H9 (cell line): ENCODE data around the gene ZNF672. TPM values are rescaled to one million over a fixed set of nuclear protein-coding genes. Genes with fewer than 3 reads are reported as not detected.

ENCODE experiments used
- DNase-seq: peaks from one replicate; pipeline ENCODE4 v3.0.0-alpha.2; 2017
- H2AFZ ChIP-seq: one replicate; pipeline ENCODE4 v1.6.1; 2013; ENCODE audit warnings: mild to moderate bottlenecking, low read length, control low read depth, moderate library complexity
- H2AK5ac ChIP-seq: 2 replicates; pipeline ENCODE4 v1.6.1; 2013; ENCODE audit warnings: low read length, control low read depth, mixed read lengths; ENCODE audit not compliant: insufficient read length
- H2BK120ac ChIP-seq: one replicate; pipeline ENCODE4 v1.6.1; 2013; ENCODE audit warnings: low read depth, mild to moderate bottlenecking, low read length, control low read depth, inconsistent platforms; ENCODE audit not compliant: poor library complexity, severe bottlenecking
- H2BK12ac ChIP-seq: 2 replicates; pipeline ENCODE4 v1.6.1; 2013; ENCODE audit warnings: low read length, control low read depth, mixed read lengths, low read depth; ENCODE audit not compliant: insufficient read length
- H2BK15ac ChIP-seq: 2 replicates; pipeline ENCODE4 v1.6.1; 2013; ENCODE audit warnings: low read depth, low read length, control low read depth
- H2BK20ac ChIP-seq: one replicate; pipeline ENCODE4 v1.6.1; 2013; ENCODE audit warnings: low read depth, mild to moderate bottlenecking, low read length, control low read depth, inconsistent platforms; ENCODE audit not compliant: poor library complexity, severe bottlenecking
- H2BK5ac ChIP-seq: 2 replicates; pipeline ENCODE4 v1.6.1; 2013; ENCODE audit warnings: low read length, control low read depth, mixed read lengths; ENCODE audit not compliant: insufficient read length
- H3K14ac ChIP-seq: 2 replicates; pipeline ENCODE4 v1.6.1; 2013; ENCODE audit warnings: low read length, control low read depth; ENCODE audit not compliant: insufficient read depth
- H3K18ac ChIP-seq: 2 replicates; pipeline ENCODE4 v1.6.1; 2013; ENCODE audit warnings: low read depth, mild to moderate bottlenecking, mixed read lengths, low read length, control low read depth; ENCODE audit not compliant: insufficient read length
- H3K23ac ChIP-seq: 2 replicates; pipeline ENCODE4 v1.6.1; 2013; ENCODE audit warnings: low read length, control low read depth, mixed read lengths, low read depth; ENCODE audit not compliant: insufficient read length
- H3K23me2 ChIP-seq: 2 replicates; pipeline ENCODE4 v1.6.1; 2013; ENCODE audit warnings: low read depth, mild to moderate bottlenecking, mixed read lengths, low read length, control low read depth; ENCODE audit not compliant: insufficient read length, poor library complexity, severe bottlenecking
- H3K27ac ChIP-seq: 2 replicates; pipeline ENCODE4 v1.5.1; 2013; ENCODE audit warnings: low read length, control low read depth, mixed read lengths, low read depth; ENCODE audit not compliant: insufficient read length
- H3K27me3 ChIP-seq: 2 replicates; pipeline ENCODE4 v1.6.1; 2013; ENCODE audit warnings: low read length, control low read depth, inconsistent platforms; ENCODE audit not compliant: insufficient read depth
- H3K4ac ChIP-seq: 2 replicates; pipeline ENCODE4 v1.6.1; 2013; ENCODE audit warnings: low read depth, mild to moderate bottlenecking, control low read depth, inconsistent platforms, low read length, moderate library complexity
- H3K4me1 ChIP-seq: 2 replicates; pipeline ENCODE4 v1.6.1; 2013; ENCODE audit warnings: low read length, control low read depth, inconsistent platforms; ENCODE audit not compliant: insufficient read depth
- H3K4me2 ChIP-seq: 2 replicates; pipeline ENCODE4 v1.6.1; 2013; ENCODE audit warnings: low read length, control low read depth, mixed read lengths; ENCODE audit not compliant: insufficient read length, insufficient read depth
- H3K56ac ChIP-seq: 2 replicates; pipeline ENCODE4 v1.6.1; 2013; ENCODE audit warnings: low read depth, mild to moderate bottlenecking, mixed read lengths, low read length, control low read depth; ENCODE audit not compliant: insufficient read length
- H3K79me1 ChIP-seq: 2 replicates; pipeline ENCODE4 v1.6.1; 2013; ENCODE audit warnings: low read depth, mild to moderate bottlenecking, moderate library complexity, low read length, control low read depth, inconsistent platforms; ENCODE audit not compliant: insufficient read depth, poor library complexity, severe bottlenecking
- H3K79me2 ChIP-seq: 2 replicates; pipeline ENCODE4 v1.6.1; 2013; ENCODE audit warnings: low read length, control low read depth, inconsistent platforms; ENCODE audit not compliant: insufficient read depth
- H3K9ac ChIP-seq: 2 replicates; pipeline ENCODE4 v1.6.1; 2013; ENCODE audit warnings: low read length, control low read depth, mixed read lengths; ENCODE audit not compliant: insufficient read length; ENCODE audit errors: extremely low read depth
- H3K9me3 ChIP-seq: one replicate; pipeline ENCODE4 v1.6.1; 2013; ENCODE audit warnings: low read depth, low read length, inconsistent platforms; ENCODE audit not compliant: control insufficient read depth
- H3T11ph ChIP-seq: one replicate; pipeline ENCODE4 v1.6.1; 2013; ENCODE audit warnings: mild to moderate bottlenecking, low read length, control low read depth, inconsistent platforms
- H4K20me1 ChIP-seq: one replicate; pipeline ENCODE4 v1.6.1; 2013; ENCODE audit not compliant: control insufficient read depth, insufficient read length, insufficient read depth
- H4K5ac ChIP-seq: 2 replicates; pipeline ENCODE4 v1.6.1; 2013; ENCODE audit warnings: low read depth, mild to moderate bottlenecking, mixed read lengths, low read length, control low read depth; ENCODE audit not compliant: insufficient read length
- H4K8ac ChIP-seq: replicated peaks from 2 replicates; pipeline ENCODE4 v1.6.1; 2013; ENCODE audit warnings: low read length, control low read depth, mixed read lengths, low read depth; ENCODE audit not compliant: insufficient read length
- H4K91ac ChIP-seq: 2 replicates; pipeline ENCODE4 v1.6.1; 2013; ENCODE audit warnings: low read depth, mild to moderate bottlenecking, moderate library complexity, mixed read lengths, low read length, control low read depth; ENCODE audit not compliant: insufficient read length
- H3K27ac Mint-ChIP-seq, 3 experiments: 2 replicates in 2 of 3; 3 replicates in 1 of 3; pipeline ENCODE4 v1.8.0; 2020 to 2021; ENCODE audit warnings: mixed read lengths in 3 of 3, mild to moderate bottlenecking in 1 of 3, moderate library complexity in 1 of 3
- H3K27me3 Mint-ChIP-seq: 2 replicates; pipeline ENCODE4 v1.8.0; 2021; ENCODE audit warnings: low read depth, mild to moderate bottlenecking, moderate library complexity, mixed read lengths
- H3K36me3 Mint-ChIP-seq, 3 experiments: 2 replicates in 2 of 3; 3 replicates in 1 of 3; pipeline ENCODE4 v1.8.0; 2020 to 2021; ENCODE audit warnings: low read depth in 3 of 3, mixed read lengths in 3 of 3; ENCODE audit not compliant: insufficient read depth in 1 of 3
- H3K4me1 Mint-ChIP-seq, 2 experiments: 2 replicates each; pipeline ENCODE4 v1.8.0; 2020; ENCODE audit warnings: mixed read lengths in 2 of 2
- H3K4me3 Mint-ChIP-seq, 2 experiments: 2 replicates in 1 of 2; 3 replicates in 1 of 2; pipeline ENCODE4 v1.8.0; 2020 to 2021; ENCODE audit warnings: mild to moderate bottlenecking in 2 of 2, mixed read lengths in 2 of 2, moderate library complexity in 1 of 2
- H3K9me3 Mint-ChIP-seq, 2 experiments: 2 replicates in 1 of 2; 3 replicates in 1 of 2; pipeline ENCODE4 v1.8.0; 2020; ENCODE audit warnings: mild to moderate bottlenecking in 2 of 2, mixed read lengths in 2 of 2, moderate library complexity in 1 of 2
- CTCF ChIP-seq: fragments of 200-600 bp; sonication (generic); conservative IDR thresholded peaks from 3 replicates; pipeline ENCODE4 v1.8.0; 2021; ENCODE audit warnings: antibody characterized with exemption, mild to moderate bottlenecking
- WGBS: extraction: QIAGEN DNeasy Blood & Tissue Kit; methylation state at CpG from one replicate; pipeline ENCODE4 v1.1.7; 2013; ENCODE audit warnings: missing lambda C conversion rate, low lambda C conversion rate, mixed read lengths; ENCODE audit not compliant: insufficient read length; ENCODE audit errors: extremely low coverage; 5-methylcytosine and 5-hydroxymethylcytosine counted together
- total RNA-seq: library from RNA; stranded (reverse); gene quantifications from 2 replicates; pipeline ENCODE4 v1.2.1, GENCODE V29; 2021

The ZNF672 gene
- total RNA-seq, 1 experiment from 2014 or later = 29.4 TPM

GRCh38 chr1:248850124-248850523 is 12.1 kb downstream of the ZNF672 start:
- no peaks in the 10 kb centered on the region for H3K9me3 Mint-ChIP-seq
- H4K5ac ChIP-seq = no peak overlapping the region
- H2AK5ac ChIP-seq = no peak overlapping the region
- H3K9ac ChIP-seq = no peak overlapping the region
- H2BK20ac ChIP-seq = no peak overlapping the region
- H3K4ac ChIP-seq = no peak overlapping the region
- no peaks in the 10 kb centered on the region for H3K4me1 ChIP-seq
- no peak overlapping the region for H3K27ac Mint-ChIP-seq
- no peak overlapping the region for H3K4me3 Mint-ChIP-seq
- H4K91ac ChIP-seq = no peak overlapping the region
- H3K23me2 ChIP-seq = no peaks in the 10 kb centered on the region
- H3K18ac ChIP-seq = no peak overlapping the region
- H2BK15ac ChIP-seq = no peak overlapping the region
- H3K27me3 ChIP-seq = no peaks in the 10 kb centered on the region
- no peak overlapping the region for H4K8ac ChIP-seq
- H2AFZ ChIP-seq = no peak overlapping the region
- no peak for DNase-seq
- no peaks in the 10 kb centered on the region for H3K27me3 Mint-ChIP-seq
- H3K27ac ChIP-seq = no peak overlapping the region
- no peak overlapping the region for H3K4me2 ChIP-seq
- no peaks in the 10 kb centered on the region for H4K20me1 ChIP-seq
- no peaks in the 10 kb centered on the region for H3K79me2 ChIP-seq
- H3K79me1 ChIP-seq = no peaks in the 10 kb centered on the region
- H3K36me3 Mint-ChIP-seq = peaks cover 30 to 57% (median 30%) of the 10 kb centered on the region in 3 experiments; a peak in 6 of 7 replicates
- H3K14ac ChIP-seq = no peak overlapping the region
- H3K23ac ChIP-seq = no peak overlapping the region
- WGBS = no CpG with 5 or more reads among the region's 9 CpGs
- H3K4me1 Mint-ChIP-seq = no peaks in the 10 kb centered on the region
- no peak overlapping the region for H2BK120ac ChIP-seq
- H3K9me3 ChIP-seq = no peaks in the 10 kb centered on the region
- H2BK5ac ChIP-seq = no peak overlapping the region
- H3T11ph ChIP-seq = no peak overlapping the region
- TF ChIP-seq CTCF = no peak
- H2BK12ac ChIP-seq = no peak overlapping the region
- H3K56ac ChIP-seq = no peak overlapping the region
